Kidney capillary endothelial cell (primary cell): ENCODE results near the gene PRDM11.
"Not testable (repeated sequence)": the region's sequence is repeated elsewhere in the genome, so short reads cannot be mapped to it uniquely, and the experiment has no call there.

Source experiments
- DNase-seq: peaks from one replicate; pipeline ENCODE4 v3.0.0-alpha.2; 2018; ENCODE audit warnings: low spot score

Gene PRDM11

DNA sequence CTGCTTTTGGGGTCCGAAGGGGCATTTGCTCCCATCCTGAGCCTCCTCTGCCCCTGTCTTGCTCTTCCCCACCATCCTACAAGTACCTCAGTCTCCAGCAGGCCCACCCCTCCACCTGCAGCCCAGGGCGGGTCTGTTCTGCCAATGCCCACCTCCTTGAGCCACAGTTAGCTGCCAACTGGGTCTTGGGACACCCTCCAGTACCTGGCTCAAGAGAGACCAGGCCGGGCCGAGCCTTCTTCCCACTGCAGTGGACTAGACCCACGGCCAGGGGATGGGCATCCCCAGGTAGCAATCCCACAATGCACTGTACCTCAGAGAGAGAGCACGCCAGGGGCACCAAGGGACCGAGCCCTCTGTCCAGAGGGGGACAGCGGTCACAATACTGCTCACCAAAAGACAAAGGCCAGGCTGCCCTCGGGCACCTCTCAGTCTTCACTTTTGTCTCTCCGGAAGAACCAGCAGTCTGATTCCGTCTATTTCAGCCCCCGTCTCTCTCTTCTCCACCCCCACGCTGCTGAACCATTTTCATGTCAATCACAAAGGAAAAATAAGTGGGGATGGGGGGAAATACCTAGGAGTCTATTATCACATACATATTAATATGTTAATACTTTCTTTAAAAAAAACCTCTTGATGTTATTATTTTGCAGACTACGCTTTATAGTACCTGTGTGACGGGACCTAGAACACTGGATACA, 88.0 kb downstream of the PRDM11 start:
- no peak for DNase-seq

DNA sequence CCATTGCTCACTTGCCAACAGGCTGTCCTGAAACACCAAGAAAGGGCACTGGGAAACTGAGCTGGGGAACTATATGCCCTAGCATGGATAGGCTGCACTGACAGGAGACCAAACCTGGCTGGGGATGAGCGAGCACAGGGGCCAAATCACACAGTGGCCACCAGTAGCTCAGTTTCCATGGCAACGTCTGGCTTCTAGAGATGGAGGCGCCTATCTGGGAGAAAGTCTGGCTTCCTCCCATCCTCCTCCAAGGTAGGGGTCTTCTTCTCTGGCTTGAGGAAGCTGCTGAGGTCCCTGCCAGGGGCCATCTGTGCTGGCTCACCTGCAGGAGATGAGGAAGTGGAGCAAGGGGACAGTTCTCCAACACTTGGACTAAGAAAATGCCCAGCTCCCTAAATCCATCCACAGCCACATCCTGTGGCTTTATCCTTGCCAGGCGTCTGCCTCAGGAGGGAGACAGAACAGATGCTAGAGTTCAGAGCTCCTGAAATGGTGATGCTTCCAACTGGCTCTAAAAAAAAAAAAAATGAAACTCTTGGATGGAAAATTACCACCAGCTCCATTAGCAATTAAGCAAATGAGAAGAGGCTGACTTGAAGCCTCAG, 91.4 kb downstream of the PRDM11 start:
- no peak for DNase-seq

DNA sequence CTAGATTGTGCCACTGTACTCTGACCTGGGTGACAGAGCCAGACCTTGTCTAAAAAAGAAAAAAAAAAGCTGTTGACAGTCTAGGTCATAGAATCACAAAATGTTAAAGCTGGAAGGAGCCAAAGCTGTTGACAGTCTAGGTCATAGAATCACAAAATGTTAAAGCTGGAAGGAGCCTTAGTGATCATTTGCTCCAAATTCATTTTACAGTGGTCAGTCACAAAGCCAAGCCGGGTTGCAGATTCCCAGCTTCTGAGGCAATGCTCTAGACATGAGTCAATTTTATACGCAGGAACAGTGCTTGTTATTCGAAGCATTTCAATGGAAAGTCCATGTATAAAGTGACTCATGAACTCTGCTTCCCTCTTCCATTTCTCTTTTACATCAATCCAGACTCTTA, 92.3 kb downstream of the PRDM11 start:
- no peak for DNase-seq

DNA sequence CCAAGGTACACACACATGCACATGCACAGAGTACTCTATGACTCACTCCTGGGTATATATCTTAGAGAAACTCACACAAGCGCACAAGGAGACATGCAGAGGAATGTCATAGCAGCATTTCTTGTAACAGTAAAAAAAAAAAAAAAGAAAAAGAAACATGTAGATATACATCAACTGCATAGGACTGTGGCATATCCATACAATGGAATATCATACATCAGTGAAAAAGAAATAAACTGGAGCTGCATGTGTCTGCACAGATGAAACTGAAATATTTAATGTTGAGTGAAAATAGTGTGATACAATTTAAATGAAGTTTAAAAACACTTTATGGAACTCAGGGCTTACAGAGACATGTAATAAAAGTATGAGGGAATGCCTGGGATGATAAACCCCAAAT, 93.3 kb downstream of the PRDM11 start:
- DNase-seq = no peak

DNA sequence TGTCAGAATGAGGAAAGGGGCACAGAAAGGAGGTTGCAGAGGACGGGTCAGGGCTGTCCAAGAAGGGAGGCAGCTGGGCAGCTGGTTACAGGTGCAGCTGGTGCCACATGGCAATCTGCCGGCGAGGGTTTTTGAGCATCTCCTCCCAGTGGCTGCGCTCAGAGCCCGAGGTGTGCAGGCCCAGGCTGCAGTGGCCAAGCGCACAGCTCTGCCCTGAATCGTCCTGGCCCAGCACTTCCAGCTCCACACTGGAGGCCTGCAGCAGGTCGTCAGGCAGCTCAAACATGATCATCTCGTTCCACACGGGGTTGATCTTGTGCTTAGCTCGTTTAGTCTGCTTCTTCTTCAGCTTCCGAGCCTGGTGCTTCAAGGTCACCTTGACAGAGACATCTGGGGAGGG, 97.5 kb downstream of the PRDM11 start:
- DNase-seq = no peak

DNA sequence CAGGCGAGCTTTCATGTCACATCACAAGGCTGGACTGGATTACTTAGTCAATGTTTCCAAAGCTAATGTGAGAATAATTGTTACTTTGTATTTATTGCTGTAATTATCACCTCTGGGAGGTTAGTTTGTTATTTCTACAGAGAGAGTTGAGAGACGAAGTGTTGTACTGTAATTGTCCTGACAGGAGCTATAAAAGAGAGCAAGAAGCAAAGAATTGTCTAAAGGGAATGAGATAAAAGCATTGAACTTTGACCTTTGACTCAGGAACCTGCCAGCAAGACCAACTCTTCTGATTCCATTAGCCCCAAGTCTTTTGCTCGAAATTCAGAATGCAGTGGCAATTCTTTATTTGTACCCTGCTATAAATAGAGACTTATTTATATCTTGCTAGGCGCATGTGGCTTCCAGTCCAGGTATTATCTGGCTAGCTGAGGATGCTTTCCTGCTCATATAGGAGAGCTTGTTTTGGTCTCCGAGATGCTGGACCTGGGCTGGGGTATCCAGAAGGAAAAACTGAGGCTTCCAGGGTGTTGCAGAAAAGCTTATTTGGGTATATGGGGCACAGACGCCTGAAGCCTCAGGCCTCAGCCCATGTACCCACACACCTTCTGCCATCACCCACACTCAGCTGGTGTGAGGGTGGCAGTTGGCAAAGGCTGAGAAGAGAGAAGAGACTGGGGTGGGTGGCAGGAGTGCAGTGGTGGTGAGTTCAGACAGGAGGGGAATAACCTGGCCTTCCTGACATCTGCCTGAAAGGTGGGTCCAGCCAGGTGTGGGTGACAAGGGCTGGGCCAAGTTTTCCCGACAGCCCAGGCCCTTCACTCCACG, 99.0 kb downstream of the PRDM11 start:
- DNase-seq = no peak

DNA sequence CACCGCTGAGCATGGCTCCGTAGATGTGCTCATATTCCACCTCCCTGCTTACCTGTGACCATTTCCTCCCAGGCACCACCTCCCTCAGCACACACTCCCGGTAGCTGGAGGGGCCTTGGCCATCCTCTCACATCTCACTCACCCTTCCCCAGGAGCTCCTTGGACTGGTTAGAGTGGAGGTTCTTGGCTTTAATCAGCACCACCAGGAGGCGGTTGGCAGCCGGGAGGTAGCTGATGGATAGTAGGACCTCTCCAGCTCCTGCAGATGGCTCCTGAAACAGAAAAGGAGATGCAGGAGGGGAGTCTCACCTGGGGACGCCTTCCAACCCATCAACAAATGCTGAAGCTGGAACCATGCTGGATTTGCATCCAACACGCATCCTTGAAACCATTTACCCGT, 99.8 kb downstream of the PRDM11 start:
- DNase-seq = no peak

DNA sequence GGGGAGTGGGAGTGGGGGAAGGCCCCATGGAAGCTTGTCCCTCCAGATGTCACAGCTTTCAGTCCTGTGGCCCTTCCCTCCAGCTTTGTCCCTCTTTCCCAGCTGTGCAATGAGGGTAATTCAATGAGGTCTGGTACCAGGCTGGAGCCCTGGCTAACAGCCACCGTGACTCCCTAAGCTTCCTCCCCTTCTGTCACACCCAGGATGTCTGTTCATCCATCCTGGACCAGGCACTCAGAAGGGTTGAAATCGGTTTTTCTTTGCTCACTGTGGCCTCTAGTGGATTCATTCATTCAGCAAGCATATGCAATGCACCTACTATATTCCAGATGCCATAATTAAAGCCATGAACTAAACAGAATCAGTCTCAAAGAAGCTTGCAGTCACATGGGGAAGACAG, 101.0 kb downstream of the PRDM11 start:
- DNase-seq = no peak

DNA sequence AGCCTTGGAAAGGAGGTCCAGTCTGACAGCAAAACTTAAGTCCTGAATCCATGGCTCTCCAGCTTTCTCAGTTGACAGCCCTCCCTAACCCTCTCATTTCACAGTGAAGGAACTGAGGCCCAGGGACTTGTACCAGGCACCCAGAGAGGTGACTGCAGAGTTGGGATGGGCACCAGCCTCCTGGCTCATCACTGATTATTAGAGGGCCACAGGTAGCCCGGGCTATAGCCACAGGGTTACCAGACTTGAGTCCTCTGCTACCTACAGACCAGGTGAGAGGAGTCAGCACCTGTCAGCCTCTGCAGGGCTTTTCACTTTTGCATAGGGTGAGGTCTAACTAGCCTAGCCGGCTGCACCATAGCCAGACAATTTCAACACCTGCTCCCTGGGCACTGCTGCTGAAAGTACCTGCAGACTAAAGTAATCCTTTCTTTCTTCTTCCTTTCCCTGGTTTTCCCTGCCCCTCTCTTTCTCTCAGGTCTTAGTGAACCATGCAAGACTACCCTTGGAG, 102.1 kb downstream of the PRDM11 start:
- no peak for DNase-seq

DNA sequence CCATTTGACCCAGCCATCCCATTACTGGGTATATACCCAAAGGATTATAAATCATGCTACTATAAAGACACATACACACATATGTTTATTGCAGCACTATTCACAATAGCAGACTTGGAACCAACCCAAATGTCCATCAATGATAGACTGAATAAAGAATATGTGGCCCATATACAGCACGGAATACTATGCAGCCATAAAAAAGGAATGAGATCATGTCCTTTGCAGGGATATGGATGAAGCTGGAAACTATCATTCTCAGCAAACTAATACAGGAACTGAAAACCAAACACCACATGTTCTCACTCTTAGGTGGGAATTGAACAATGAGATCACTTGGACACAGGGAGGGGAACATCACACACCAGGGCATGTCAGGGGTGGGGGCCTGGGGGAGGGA, 102.9 kb downstream of the PRDM11 start:
- DNase-seq = not testable (repeated sequence)

DNA sequence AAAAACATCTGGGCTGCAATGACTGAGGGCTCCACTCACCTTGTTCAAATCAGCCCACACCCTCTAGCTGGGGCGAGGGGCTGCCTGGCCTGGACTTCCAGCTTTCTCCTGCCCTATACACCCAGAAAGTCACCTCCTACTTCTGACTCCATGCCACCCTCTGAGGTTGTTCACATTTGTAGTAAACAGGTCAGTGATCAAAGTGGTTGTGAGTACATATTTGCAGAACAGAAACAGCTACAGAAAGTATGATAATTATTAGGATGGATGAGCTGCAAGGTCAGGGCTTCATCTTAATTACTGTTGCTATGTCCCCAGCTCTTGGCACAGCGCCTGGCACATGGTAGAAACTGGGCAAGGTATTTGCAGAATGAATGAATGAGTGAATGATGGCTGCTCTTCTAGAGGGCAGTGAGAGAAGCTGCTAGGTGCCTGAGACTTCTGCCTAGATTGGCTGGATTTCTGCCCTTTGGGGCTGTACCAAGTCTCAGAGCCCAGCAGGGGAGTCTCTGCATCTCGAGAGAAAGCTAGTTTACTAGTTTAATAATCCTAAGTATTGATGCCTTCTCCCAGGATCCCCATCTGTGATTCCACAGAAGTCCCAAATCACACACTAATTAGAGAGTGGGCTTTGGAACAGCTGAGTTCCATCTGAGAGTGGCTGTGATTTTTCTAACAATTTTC, 103.7 kb downstream of the PRDM11 start:
- no peak for DNase-seq

DNA sequence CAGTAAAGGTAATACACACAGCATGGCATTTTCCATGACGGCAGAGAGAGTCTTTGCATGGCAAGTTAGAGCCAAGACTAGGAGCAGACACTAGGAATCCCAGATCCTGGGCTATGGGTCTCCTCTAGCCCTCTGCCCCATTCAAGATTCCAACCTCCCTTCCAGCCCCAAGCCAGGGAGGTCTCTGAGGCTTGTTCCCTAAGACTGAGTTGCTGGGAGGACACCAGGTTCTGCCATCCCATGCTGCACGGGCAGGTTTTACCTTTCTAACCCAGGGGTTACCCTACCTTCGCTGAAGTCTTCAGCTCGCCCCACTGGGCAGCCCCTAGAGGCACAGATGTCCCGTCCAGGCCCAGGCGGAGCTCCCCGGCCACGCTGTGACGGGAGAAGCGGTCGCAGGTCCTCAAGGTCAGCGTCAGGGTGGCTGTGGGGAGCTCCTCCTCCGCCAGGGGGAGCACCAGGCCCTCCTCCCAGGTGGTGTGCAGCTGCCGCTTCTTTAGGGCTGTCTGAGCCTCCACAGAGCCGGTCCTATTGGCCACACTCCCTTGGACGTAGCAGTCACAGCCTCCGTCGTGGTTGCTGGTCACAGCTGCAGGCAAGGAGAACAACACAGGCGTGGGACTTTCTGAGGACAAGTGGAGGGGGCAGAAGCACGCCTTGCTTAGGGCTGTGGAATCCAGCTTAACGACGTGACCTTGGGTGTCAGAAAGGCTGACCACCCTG, 105.9 kb downstream of the PRDM11 start:
- DNase-seq = peak; percentile 19

DNA sequence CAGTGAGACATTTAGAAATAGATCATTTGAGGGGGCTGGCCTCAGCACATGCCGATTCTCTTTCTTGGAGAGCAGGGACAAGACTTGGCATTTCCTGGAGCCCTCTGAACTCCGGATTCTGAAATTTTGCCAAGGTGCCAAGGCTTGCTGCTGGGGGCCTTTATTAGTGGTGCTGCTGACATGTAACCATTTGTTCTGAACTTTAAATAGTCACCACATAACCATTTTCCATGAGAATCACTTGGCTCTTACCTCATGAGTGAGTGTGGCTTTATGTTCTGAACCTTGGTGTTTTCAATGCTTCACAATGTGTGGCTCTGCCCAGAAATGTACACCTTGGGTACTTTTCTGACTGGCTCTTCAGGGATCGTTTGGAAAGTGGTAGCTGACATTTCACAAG, 106.4 kb downstream of the PRDM11 start:
- no peak for DNase-seq

DNA sequence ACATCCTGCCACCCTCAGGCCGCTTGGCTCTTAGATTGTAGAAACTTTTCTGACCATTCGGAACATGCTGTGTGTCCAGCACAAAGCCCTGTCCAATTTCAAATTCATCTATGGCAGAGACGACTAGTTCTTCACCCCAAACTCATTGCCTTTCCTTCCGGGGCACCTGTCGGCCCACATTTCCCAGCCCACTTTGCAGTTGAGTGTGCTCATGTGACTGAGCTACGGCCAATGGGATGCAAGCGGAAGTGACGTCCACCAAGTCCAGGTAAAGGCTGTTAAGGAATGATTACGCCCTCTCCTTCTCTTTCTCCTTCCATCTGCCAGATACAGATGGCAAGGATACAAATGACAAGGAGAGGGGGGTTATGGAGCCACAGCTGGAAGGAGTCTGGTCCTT, 107.2 kb downstream of the PRDM11 start:
- DNase-seq = no peak

DNA sequence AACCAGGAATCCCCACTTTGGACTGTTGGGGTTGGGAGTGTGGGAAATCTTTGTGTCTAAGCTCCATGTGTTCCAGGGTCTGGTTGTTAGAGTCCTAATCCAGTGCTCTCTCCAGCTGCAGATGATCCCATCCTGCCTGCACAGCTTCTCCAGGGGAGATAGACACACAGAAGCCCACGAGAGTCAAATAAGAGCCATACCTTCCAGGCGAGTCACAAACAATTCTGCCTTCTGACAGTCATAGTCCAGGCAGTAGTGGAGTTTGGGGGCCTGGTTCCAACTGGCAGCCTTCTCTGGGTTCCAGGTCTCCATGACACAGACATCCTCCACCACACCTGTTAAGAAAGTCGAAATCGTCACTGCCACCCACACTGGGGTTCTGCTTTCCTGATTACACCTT, 107.6 kb downstream of the PRDM11 start:
- DNase-seq = no peak

DNA sequence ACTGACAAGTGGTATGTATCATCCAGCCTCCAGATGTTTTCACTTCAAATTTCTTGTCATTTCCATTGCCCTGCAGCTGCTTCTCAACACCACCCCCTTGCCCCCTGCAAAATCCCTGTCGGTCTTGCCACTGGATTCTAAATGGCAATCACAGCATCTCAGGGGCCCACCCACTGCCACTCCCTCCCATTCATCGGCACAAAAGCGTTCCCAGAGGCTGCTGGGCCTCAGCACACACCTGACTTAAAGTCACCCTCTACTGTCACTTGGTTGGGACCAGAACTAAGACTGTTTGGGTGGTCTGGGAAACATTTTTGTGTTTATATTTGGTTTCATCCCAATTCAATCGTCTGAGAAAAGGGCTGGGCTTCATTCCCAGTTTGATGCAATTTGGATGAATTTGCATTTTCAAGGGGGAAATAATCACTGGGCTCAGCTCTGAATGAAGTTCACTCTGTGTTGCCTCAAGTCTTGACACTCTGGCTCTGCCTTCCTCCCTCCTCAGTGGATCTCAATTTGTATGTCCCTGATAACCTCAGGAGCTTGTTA, 112.6 kb downstream of the PRDM11 start:
- DNase-seq = no peak

DNA sequence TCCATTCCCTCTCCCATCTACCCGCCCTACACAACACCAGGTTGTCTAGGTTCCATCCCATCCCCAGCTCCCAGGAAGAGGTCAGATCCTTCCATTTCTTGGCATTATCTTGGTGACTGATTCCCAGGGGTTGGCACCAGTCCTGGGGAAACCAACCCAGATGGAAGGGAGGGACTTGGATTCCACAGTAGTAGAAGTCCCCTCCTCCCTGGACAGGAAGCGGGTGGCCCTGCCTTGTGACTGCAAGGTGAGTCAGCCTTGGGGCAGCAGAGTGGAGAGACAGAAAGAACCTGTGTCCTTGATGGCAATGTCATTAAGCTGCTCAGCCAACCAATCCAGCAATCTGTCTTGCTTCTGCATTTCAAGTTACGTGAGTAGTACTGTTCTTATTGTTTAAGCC, 113.2 kb downstream of the PRDM11 start:
- peak; percentile 37 for DNase-seq

DNA sequence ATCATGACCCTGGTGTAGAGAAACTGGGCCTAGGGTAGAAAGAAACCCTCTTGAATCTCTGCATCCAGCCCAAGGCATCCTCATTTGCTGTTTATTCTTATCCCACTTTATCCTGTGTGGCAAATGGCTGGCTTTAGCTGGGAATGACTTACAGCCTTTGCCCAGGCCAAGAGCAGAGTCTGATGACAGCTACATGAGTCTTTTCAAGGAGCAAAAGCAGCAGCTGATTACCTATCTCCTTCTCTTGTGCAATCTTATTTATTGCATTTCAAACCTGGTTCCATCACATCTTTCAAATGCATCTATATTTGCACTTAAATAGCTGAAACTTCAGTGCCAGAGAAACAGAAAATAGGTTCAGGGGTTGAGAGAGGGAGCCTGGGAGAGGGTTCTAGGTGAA, 113.6 kb downstream of the PRDM11 start:
- no peak for DNase-seq

DNA sequence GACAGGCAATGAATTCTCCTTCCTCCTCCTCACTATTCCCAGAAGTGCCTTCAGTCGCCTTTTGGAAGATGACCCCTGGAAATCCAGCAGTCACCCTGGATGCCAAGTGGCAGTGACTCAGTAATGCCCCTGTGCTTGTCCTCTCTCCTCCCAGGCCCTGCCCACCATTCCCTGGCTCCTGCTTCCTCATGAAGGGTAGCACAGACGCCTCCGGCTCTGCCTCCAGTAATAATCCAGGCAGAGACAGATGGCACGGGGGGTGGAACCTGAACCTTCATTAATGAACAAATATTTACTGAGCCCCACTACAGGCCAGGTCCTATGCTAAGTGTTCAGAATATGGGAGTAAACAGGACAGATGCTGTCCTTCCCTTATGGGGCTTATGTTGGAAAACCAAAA, 116.5 kb downstream of the PRDM11 start:
- no peak for DNase-seq

DNA sequence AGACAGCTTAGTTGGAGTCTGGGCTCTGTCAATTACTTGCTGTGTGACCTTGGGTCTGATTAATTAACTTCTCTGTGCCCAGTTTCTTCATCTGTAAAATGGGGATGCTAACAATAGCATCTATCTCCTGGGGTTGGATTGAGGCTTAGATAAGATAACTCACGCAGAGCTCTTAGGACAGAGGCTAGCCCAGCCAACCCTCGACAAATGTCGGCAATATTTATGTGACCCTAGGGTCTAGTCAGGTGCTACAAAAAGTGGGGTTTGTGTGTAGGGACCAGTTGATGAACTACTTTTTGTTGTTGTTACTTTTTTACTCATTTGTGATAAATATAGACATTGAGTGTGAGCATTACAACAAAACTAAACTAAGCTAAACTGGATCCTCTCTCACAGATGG, 117.3 kb downstream of the PRDM11 start:
- DNase-seq = no peak

DNA sequence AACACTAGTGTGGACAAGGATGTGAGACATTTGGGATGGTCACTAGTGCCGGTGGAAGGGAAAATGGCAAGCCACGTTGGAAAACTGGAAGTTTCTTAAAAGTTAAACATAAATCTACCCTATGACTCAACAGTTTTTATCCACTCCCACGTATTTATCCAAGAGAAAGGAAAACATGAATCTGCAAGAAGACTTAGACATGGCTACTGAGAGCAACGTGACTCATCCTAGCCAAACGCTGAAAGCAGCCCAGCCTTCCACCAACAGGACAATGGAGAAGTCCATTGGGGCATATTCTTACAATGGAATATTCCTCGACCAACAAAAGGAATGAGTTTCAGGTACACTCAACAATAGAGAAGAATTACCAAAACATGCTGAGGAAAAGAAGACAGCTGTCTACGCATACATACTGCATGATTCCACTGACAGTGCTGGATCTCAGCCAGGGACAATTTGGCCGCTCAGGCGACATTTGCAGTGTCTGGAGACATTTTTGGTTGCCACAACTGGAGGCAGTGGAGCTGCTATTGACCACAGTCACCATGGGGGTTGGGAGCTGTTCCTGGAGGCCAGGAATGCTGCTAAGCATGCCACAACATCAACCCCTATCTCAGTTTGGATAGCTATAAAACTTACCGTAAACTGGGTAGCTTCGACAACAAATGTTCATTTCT, 118.5 kb downstream of the PRDM11 start:
- DNase-seq = peak; percentile 64
